GF-D8 (cell line): ENCODE measurements around the gene DIPK1B.

ENCODE experiments used
- DNase-seq: peaks from one replicate; lab custom pipeline; 2025; lab: John Stamatoyannopoulos, UW

Gene DIPK1B

DNA sequence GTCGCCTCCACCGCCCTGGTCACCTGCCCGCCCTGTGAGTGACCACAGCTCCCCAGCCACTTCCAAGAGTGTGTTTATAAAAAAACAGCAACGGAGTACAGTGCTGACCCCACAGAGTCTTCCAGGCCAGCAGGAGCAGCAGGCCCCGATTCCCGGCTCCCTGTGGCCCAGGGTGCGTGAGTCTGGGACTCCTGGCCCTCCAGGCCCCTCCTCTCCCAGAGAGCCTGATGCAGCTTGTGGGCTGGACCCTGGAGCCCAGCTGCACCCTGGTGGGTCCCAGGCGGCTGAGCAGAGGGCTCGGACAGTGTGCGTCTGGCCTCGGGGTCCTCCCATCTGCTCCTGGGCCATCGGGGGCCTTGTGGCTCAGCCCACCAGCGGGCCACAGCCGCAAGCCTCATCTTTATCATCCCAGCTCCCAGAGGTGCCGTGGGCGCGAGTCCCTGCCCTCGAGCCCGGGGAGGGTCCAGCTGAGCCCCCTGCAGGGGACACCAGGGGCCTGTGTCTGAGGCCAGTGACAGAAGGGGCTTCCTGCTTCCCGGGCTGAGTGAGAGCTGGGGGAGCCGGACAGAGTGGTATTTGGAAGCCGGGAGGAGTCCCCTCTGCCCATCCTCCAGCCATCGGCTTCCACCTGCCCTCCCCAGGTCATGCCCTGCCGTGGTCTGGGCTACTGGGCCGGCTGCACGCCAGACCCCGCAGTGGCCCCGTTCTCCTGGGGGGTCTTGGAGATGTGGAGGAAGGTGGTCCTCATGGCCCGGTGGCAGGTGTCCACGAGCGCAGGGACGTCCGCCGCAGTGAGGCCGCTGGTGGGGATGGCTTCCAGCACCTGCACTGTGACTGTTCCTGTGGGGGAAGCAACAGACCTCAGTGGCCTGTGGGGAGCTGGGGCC, 39.0 kb upstream of the DIPK1B start:
- no peak for DNase-seq

DNA sequence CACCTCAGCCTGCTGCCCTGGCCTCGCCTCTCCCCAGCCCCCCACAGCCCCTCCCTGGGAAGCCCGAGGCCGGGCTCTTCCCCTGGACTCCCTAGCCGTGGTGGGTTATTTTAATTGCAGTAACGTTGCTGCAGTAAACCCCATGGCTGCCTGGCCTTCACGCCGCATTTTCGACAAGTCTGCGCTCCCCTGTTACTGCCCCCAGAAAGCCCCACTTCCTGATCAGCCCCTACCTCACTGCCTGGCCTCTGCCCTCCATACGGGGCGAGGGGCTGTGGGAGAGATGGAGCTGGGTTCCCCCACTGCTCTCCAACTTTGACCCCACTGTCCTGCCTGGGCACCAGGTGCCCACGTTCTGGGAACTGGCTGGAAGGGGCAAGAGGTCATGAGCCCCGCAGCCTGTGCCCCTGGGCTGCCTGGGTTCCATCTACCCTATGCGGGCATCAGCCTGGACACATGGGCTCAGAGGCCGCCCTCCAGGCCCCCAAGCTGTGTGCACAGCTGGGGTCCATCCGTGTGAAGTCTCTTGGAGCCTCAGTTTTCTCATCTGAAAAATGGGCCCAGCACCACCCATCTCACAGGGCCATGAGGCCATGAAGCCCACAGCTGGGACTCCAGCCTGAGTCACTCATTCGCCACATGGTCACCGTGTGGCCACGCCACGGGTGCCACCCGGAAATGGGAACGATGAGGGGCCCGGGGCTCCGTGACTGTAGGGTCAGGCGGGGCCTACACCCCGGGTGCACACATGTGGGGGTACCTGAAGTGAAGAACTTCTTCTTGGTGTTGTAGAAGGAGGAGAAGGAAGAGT, 38.2 kb upstream of the DIPK1B start:
- DNase-seq: no peak

DNA sequence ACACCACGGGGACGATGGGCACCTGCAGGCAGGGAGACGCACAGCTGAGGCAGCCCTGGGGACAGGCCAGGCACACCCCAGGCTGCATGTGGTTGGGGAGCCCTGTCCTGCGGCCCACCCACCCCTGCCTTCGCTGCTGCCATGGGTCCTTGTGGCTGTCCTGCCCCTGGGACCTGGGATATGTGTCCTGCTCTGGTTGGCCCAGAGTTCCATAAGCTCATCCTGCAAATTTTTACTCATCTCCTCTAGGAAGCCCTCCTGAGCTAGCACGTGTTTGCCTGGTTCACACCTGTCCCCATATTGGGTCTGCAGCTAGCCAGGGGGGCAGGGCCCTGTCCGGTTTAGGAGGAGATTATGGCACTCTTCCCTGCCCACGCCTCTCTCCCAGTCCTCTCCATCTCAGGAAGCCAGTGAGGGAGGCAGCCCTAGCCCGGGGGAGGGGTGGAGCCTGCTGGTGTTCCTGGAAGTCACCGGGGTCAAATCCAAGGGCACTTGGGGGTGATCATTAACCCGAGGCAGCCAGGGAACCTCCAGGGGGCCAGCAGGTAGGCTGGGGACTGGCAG, 37.5 kb upstream of the DIPK1B start:
- DNase-seq: no peak

DNA sequence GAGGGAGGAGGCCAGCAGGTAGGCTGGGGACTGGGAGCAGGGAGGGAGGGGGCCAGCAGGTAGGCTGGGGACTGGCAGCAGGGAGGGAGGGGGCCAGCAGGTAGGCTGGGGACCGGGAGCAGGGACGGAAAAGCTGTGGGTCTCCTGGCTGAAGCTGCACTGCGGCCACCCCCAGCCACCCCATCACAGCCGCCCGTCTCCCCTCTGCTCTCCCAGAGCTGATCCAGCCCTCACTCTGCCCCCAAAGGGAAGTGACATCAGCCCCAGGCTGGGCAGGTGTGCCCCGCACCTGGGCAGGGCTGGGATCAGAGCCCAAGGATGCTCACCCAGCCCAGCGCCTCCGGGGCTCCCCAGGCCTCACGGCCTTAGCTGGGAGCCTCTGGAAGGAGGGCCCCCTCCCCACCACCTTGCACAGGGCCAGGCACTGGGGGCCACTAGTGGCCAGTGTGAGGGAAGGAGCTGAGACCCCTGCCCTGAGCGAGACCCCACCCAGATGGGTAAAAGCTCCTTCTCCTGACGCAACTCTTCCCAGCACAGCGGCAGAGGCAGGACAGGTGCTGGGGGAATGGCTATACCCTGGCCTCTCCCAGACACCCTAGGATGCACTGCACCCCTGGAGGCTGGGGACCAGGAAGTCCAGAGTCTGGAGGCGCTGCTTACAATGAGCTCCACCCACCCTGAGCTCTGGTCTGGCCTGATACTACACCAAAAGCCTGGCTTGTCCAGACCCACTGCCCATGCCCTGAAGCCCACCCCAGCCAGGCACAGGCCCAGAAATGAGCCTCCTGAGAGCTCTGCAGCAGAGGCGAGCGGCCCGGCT, 36.7 kb upstream of the DIPK1B start:
- no peak for DNase-seq

DNA sequence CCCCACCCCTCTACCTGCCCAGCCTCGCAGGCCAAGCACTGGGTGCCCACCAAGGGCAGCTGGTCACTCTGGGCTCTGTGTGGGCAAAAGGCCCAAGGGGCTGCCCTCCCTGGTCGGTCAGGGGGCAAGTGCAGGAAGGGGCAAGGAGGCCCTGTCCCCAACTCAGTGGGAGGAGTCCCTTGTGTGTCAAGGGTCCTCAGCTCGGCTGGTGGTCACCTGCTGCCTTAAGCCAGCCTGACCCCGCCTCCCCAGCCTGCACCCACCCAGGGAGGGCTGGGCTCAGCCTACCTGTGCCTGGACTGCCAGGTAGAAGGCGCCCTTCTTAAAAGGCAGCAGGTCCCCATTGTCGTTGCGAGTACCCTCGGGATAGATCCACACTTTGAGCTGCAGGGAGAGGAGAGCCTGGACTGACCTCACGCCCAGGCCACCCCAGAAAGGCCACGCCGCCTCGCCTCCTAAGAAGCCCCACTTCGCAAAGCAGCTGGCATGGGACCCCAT, 36.0 kb upstream of the DIPK1B start:
- DNase-seq: no peak

DNA sequence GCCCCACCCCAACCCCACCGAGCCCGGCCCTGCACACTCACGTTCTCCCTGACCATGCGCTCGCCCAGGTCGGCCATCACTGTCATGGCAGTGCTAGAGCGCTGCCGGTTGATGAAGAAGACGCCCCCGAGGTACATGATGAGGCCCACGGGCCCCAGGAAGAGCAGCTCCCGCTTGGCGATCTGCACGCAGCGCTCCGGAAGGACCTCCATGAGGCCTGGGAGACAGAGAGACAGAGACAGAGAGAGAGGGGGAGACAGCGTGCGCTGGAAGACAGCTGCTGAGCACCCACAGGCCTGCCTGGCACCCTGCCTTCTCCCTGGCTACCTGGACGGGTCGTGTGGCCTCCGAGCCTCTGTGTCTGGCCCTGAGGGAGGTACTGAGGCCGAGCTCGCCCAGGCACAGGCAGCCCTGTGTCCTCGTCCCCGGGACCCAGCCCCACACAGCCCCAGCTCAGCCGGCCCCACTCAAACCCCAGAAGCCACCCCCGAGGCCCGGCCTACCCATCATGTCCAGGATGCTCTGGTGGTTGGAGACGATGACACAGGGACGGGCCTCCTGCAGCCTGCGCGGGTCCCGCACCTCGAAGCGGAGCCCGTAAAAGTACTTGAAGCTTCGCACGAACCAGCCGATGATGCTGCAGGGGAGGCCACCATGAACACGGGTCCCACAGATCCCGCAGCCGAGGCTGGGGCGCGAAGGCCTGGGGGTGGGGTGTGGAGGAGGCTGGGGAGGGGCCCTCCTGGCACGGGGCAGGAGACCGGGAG, 35.3 kb upstream of the DIPK1B start:
- DNase-seq: no peak

DNA sequence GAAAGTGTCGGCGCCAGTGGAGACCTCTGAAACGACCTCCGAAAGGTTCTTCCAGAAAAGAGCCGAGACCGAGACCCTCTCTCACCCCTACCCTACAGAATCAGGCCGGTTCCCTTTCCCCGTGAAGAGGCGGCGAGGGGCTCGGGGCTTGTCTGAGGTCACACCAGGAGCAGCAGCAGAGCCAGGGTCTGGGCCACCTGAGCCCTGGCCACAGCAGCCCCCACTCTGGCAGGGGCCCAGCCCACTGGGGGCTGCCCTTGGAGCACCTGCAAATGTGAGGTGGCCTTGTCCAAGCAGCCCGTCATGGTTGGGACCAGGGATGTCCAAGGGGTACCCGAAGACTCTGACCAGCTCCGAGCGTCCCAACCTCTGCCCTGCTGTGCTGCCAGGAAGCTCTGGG, 34.3 kb upstream of the DIPK1B start:
- no peak for DNase-seq

DNA sequence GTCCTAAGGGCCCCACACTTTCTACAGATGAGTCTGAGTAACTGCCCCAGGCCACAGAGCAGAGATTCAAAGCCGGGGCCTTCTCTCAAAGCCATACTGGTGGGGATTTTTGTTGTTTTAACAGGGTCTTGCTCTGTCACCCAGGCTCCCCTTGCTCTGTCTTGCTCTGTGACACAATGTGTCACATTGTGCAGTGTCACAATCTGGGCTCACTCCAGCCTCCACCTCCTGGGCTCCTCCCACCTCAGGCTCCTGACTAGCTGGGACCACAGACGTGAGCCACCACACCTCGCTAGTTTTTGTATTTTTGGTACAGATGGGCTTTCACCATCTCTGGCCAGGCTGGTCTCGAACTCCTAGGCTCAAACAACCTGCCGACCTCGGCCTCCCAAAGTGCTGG, 33.7 kb upstream of the DIPK1B start:
- peak; percentile 25 for DNase-seq

DNA sequence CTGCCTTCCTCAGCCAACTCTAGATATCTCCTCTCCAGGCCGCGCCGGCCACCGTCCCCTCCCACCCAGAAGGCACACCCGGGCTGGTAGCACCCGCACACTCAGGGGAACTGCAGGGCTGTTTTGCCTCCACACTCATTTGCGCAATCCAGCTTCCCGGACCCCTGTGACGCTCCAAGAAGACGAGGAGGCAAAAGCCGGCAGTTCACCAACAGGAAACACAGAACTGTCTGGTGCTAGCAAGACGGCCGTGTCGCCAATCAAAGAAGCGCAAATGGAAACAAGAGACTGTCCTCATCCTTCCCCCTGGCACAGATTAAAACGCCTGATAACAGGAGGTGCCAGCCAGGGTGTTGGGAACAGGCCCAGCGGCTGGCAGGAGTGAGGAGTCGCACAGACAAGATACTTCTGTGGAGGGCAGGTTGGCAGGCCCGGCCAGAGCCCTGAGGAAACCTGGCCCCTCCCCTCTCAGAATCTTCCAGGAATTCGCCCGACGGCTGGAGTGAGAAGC, 32.9 kb upstream of the DIPK1B start:
- DNase-seq: peak; percentile 68

DNA sequence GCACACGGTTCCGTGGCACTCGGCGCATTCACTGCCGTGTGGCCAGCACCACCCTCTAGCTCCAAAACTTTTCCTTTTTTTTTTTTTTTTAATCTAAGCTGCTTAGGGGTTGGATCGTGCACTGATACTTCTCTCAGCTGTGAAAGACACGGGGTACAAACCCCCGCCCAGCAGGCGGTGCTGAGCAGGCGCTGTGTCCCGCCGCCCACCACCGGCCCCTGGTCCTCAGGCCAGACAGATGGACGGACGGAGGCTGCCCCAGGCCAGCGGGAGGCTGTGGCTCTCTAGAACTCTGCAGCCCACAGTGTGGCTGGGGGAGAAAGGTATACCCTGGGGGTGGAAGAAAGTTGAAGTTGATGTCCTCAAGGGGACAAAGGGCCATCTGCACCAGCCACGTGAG, 31.3 kb upstream of the DIPK1B start:
- no peak for DNase-seq

DNA sequence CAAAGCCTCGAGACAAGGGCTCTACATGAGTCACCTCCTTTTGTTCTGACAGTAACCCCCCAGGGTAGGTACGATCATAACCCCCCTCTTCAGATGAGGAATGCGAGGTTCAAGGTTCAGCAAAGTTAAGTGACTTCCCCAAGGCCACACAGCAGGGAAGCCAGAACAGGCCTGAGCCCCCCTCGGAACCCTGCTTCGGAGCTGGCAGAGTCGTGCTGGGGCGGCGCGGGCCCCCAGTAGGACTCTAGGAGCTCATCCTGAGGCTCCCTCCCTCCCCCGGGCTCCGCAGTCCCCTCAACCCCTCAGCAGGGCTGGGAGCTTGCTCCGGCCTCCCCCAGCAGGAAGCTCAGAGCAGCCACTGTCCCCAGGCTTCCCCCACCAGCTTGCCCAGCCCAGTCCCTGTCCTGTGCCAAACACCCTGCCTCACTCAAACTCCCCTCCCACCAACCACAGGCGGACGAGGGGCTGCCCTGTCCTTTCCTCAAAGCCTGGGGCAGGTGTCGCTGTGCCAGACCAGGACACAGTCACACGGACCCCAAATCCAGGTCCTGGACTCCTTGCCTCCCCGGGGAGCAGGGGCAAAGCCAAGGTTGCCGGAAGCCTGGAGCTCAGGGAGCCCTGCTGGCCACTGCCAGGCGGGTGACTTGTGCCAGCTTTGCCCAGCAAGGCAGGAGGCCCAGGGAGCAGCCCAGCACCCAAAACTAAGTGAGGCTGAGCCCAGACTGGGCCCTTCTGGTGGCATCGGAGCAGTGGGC, 30.2 kb upstream of the DIPK1B start:
- no peak for DNase-seq

DNA sequence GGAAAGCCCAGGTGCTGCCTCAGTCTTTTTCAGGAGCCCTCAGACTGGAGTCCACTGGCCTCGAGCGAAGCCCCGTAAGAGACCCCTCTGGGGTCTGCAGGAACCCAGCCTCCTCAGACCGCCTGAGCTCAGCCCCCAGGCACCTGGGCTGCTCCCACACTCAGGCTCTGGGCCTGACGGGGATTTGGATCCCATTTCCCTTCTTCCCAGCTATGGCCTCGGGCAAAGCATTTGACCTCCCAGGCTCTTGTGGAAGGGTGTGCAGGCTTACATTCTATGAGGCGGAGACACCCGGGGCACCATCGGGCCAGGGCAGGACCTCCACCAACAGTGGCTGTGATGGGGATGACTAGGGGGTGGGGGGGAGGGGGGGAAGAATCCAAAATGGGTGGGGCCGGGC, 29.7 kb upstream of the DIPK1B start:
- DNase-seq: no peak

DNA sequence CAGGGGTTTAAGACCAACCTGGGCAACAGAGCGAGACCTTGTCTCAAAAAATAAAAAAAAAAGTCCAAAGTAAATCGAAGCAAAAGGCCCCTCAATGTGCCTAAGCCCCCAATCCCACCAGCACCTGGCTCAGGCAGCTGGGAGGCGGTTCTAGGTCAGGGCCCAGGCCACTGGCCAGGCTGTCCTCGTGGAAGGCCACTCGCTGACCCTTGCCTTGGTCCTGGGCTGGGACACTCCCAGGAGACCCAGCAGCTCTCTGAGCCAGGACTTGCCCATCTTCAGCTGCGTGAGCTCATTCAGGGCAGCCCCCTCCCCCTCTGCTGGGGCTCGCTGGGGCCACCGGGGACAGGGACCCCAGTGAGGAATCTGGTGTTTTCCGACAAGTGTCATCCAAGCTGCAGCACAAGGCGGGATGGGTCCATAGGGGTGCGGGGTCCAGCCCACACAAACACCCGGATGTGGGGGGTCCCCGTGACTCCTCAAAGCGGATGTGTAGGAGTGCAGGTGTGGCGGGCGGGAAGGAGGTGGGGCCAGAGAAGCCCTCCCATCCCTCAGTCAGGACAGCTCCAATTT, 29.1 kb upstream of the DIPK1B start:
- no peak for DNase-seq

DNA sequence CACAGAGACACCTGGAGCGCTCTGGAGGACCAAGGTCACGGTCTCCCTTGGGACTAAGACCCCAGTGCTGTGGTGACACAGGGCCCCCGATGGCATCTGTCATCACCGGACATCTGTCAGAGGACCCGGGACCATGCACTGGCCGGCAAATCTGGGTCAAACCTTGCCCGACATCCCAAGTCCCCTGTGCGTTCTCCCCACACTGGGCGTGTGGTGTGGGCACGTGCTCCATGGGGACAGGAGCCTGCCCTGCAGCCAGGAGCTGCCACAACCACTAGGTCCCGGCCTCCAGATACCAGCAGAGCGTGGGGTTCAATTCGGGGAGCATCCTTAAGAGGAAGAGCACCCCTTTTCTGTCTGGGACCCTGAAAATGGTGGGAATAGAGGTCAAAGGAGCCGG, 28.6 kb upstream of the DIPK1B start:
- DNase-seq: no peak

DNA sequence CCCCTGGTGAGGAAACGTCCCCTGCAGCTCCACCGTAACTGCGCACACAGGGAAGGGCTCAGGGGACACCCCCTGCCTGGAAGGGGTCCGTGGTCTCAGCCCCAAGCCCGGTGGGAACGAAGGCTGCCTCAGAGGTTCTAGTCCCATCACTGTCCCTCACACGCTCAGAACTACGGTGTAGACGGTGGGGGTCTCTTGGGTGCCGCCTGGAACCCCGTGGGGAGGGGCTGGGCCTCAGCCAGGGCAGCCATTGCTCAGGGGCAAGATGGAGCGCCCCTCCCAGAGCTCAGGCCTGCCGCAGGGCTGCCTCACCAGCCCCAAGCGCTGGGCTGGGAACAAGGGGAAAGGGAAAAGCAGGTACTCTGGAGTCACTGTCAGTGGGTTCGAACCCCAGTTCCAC, 28.0 kb upstream of the DIPK1B start:
- no peak for DNase-seq

DNA sequence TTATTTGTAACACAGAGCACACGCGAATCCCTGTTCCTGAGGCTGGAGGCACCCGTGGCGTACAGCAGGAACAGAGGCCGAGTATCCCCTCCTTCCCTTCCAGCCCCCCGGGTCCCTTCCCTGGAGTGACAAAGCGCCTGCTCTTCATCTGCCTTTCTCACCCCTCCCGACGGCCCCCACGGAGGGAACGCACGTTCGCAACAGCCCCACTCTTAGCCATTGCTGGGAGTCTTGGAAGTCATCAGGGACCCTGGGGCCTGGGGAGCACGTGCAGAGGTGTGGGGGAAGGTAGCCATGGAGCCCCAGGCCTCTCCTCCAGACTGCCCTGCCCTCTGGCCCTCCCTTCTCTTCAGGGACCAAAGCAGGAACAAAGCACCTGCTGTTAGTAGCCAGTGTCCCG, 27.6 kb upstream of the DIPK1B start:
- no peak for DNase-seq

DNA sequence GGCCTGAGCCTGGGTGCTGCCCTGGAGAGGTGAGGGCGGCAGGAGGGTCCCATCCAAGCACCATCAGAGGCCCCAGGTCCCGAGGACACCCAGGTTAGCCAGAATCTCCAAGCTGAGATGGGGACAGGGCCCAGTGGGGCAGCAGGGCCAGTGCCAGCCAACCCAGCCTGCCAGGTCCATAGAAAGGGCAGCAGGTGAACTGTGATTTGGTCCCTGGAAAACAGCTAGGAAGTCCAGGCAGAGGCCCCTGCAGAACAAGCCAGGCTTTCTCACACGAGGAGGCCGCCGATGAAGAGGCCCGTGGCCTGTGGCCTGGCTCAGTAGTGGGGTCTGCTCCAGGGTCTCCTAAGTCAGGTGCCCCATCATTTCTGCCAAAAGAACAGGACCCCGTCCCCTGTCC, 27.2 kb upstream of the DIPK1B start:
- DNase-seq: no peak

DNA sequence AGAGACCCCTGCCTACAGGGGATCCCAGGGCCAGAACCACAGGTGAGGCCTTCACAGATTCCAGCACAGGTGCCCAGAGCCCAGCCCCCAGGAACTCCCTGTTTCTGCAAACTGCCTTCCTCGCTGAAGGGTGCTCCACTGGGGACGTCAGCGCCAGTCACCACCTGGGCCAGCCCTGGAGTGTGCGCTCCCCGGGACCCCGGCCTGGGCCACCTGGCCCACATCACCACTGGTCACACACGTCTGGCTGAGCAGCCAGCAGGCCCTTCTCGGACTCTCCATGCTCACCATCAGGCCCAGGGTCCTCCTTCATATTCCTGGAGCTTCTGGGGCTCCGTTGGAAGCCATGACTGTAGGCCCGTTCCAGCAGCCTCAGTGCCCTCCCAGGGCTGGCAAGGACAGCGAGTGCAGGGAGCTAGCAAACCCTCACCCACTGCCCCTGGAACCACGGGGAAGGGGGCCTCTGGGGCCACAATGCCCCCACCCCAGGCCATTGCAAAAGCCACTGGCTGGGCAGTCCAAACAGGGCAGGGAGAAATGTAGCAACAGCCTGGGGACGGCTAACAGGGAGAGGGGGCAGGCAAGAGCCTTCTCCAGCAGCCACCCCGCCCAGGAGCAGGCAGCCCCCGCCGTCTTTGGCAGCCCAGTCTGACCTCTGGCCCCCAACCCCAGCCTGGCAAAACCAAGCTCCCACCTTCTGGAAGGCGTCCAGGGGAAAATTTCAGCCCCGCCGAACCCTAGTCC, 26.4 kb upstream of the DIPK1B start:
- no peak for DNase-seq

DNA sequence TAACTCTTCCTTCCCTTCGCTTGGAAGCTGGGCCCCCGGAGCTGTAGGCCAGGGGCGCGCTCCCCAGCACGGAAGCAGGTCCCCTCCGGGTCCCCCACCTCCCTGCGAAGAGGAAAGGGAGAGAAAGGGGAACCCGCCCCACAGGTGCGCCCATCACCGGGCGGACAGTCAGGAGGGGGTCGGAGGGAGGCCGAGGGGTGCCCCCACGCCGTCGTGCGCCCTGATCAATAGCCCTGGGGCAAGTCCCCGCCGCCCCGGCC, 25.9 kb upstream of the DIPK1B start:
- no peak for DNase-seq
